HG02623 (cell line): ENCODE results near the gene IGF2BP2.
"Not testable (repeated sequence)": the region's sequence is repeated elsewhere in the genome, so short reads cannot be mapped to it uniquely, and the experiment has no call there.

ENCODE experiments used
- ATAC-seq: cut with Tn5 transposase; IDR thresholded peaks from one replicate; pipeline ENCODE4 v1.9.1; 2021; ENCODE audit warnings: moderate library complexity; ENCODE audit not compliant: unreplicated experiment

Gene IGF2BP2

DNA sequence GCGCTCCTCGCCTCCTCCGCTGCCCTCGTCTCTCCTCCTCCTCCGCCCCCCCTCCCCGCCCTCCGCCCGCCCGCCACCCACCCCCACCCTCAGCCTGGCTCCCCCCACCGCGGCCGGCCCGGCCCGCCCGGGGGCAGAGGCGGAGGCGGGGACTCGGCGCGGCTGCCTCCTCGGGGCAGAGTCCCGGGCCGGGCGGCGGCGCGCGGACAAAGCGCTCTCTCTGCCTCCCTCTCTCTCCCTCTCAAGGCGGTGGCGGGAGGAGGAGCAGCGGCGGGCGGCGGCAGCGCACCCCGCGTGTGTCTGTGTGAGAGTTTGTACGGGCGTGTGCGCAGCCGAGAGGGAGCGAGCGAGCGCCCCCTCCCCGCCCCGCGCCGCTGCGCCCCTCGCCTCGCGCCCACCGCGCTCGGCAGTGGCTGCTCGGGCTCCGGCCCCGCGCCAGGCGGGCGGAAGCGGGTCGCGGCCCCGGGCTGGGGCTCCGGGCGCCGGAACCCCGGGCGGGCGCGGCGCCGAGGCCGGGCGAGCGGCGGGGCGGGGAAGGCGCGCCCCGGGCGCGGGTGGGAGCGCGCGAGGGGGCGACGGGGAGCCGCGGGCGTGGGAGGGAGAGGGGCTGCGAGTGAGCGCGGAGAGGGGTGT is at the start of gene IGF2BP2:
IGF2BP2 (minus strand) TSS at position 37 of the 633 bp plus-strand sequence. CDS start 82 bp downstream, outside the sequence.
- peak; percentile 62 for ATAC-seq

DNA sequence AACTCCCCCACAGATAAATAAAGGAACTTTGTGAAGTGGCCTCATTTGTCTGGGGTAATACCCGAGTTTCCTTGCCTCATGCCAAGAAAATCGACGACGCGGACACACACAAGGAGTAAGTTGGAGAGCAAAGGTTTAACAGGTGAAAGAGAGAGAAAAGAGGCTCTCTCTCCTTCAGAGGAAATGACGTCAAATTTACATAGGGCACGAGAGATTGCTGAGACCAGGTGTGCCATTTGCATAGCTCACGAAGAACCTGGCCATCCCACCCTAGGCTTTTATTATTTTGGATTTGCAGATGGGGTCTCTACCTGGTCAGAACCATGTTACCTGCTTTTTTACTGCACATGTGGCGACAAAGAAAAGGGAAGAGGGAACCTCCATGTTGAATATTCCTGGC is 49.3 kb upstream of the IGF2BP2 start:
- ATAC-seq: no peak

DNA sequence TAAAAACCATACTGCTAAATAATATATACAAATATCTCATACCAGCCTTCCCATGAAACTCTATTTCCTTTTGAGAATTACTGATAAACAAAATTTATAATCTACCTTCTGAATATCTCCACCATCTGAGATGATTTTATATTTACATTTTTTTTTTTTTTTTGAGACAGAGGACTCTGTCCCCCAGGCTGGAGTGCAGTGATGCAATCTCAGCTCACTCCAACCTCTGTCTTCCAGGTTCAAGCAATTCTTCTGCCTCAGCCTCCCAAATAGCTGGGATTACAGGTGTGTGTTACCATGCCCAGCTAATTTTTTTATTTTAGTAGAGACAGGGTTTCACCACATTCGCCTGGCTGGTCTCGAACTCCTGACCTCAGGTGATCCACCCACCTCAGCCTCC is 42.8 kb upstream of the IGF2BP2 start:
- ATAC-seq: no peak

DNA sequence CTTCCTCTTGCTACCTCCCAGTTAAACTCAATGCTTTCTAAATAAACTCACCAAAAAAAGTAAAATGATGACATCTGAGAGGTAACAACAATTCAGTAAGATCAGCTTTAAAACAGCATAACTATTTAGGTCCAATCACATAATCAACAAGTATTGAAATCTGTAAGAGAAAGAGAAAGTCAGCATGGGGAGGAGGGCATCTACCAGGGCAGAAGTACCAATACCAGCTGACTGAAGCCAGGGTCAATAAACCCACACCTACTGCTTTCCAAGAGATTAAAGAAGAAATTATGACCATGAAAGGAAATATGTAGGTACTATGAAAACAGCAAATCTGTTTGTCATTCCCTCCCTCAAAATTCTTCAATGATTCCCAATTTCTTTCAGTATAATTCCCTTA is 42.2 kb upstream of the IGF2BP2 start:
- no peak for ATAC-seq

DNA sequence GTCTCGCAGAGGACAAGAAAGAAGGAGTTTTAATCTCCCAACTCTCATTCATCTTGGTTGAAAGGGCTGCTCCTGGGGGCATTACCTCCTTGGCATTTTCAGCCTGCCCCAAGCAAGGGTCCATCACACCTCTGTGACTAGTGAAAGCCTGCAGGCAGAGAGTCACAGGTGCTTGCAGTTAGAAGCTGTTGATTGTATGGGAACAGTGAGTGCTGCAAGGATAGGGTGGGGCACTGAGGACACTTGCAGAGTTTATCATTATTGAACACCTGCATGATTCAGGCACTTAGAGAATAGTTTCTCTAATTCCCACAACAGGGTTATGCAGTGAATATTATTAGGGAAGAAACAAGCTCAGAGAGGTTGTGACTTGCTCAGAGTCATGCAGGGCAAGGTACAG is 41.7 kb upstream of the IGF2BP2 start:
- ATAC-seq: no peak

DNA sequence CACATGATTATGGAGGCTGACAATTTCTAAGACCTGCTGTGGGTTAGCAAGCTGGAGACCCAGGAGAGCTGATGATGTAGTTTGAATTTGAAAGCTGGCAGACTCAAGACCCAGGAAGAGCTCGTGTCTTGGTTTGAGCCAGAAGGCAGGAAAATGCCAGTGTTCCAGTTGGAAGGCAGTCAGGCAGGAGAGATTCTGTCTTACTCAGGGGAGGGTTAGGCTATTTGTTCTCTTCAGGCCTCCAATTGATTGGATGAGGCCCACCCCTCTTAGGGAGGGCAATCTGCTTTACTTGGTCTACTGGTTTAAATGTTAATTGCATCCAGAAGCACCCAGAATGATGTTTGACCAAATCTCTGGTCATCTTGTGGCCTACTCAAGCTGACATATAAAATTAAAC is 40.4 kb upstream of the IGF2BP2 start:
- ATAC-seq: no peak

DNA sequence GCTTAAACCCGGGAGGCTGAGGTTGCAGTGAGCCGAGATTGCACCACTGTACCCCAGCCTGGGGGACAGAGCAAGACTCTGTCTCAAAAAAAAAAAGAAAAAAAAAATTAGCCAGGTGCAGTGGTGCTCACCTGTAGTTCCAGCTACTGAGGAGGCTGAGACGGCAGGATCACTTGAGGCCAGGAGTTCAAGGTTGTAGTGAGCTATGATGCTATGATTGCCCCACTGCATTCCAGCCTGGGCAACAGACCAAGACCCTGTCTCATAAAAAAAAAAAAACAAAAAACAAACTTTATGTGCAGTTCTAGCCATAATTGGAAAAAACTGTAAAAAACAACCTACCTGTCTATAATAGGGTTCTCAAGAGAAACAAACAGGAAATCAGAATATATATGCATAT is 39.9 kb upstream of the IGF2BP2 start:
- ATAC-seq: no peak

DNA sequence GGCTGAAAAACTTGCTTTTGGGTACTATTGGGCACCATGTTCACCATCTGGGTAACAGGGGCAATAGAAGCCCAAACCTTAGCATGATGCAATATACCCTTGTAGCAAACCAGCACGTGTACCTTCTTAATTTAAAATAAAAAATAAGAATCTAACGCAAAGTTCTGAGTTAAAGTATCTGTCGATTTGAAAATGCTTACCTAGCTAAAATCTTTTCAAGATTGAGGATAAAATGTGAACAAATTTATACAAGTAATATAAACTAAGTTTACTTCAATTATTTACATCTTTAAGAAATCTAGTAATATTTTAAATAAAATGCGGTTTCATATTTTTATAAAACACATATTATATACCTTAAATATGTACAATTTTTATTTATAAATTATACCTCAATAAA is 38.1 kb upstream of the IGF2BP2 start:
- ATAC-seq: no peak

DNA sequence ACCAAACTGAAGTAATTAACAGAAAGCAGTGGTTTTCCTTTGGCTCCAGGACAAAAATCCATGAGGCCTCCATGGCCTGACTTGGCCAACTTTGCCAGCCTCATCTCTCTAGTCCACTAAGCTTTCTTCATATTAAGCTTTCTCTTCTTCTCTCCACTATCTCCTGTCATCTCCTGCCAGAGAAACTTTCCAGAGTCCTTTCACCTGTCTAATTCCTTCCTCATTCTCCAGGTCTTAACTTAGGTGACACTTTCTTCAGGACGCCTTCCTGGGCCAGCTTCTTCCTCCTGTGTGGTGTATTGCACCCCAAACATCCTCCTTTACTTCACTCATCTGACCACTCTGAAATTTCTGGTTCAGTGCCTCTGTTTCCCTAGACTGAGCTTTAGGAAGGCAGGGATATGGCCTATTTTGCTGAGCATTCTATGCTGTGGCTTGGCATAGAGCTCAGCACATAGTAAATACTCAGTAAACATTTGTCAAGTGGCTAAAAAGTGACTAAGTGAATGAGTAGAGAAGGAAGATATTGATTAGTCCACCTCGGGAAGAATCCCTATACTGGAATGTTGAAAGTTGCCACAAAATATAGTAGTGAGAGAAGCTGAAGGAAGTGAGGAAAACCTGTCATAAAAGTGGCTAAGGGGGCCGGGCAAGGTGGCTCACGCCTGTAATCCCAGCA is 34.6 kb upstream of the IGF2BP2 start:
- ATAC-seq: no peak

DNA sequence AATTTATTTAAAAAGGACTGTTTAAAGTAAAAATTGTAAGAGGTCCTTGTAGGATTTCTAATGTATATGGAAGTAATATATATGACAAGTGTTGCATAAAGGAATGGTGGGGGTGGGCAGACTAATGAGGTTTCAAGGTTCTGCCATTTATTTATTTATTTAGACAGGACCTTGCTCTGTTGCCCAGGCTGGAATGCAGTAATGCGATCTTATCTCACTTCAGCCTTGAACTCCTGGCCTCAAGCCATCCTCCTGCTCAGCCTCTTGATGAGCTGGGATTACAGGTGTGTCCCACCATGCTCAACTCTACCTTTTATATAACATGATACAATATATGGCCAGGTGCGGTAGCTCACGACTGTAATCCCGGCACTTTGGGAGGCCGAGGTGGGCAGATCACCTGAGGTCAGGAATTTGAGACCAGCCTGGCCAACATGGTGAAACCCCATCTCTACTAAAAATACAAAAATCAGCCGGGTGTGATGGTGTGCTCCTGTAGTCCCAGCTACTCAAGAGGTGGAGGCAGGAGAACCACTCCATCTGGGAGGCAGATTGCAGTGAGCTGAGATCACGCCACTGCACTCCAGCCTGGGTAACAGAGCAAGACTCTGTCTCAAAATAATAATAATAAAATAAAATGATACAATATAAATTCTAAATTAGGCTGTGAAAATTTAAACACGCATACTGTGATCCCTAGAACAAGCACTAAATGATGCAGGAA is 33.8 kb upstream of the IGF2BP2 start:
- no peak for ATAC-seq

DNA sequence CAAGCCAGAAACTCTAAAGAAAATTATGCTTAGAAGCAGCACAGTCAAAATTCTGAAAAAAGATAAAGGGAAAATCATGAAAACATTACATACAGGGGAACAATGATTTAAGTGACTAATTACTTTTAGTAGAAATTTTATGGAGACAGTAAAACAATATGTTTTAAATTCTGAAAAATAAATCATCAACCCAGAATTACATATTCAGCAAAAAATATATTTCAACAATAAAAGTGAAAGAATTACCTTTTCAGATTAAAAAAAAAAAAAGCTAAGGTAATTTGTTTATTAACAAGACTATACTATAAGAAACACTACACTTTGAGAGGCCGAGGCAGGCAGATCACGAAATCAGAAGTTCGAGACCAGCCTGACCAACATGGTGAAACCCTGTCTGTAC is 32.4 kb upstream of the IGF2BP2 start:
- no peak for ATAC-seq

DNA sequence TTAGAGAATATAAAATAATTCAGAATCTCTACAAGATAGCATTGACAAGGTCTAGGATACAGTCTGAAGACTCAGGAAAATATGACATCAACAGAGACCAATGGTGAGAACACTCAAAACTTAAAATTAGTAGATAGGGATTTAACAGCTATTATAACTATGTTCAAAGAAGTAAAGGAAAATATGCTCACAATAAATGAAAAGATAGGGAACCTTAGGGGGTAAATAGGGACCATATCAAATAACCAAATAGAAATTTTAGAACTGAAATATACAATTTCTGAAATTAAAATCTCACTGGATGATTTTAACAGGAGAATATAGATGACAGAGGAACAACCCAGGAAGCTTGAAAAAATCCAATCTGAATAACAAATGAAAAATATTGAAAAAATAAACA is 31.8 kb upstream of the IGF2BP2 start:
- ATAC-seq: no peak

DNA sequence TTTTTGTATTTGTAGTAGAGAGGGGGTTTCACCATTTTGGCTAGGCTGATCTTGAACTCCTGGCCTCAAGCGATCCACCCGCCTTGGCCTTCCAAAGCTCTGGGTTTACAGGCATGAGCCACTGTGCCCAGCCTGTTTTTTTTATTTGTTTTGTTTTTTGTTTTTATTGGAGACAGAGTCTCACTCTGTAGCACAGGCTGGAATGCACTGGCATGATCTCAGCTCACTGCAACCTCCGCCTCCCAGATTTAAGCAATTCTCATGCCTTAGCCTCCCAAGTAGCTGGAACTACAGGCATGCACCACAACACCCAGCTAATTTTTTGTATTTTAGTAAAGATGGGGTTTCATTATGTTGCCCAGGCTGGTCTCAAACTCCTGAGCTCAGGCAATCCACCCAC is 28.9 kb upstream of the IGF2BP2 start:
- not testable (repeated sequence) for ATAC-seq

DNA sequence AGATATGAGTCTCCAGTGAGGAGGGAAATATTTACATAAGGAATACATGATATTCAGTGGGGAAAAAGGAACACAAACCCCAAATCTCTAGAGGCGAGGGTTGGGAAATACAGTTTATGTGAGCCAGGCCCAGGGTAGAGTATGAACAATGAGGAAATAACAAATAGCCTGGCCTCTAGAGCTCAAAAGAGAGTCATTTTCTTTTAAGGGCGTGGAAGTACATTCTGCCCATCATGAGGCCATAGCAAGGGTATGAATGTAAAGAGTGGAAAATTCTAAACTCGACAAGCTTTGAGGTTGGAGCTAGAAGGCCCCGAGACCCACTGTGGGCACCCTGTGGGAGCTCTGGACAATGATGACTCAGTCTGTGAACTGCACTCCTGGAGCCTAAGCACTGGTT is 27.8 kb upstream of the IGF2BP2 start:
- ATAC-seq: no peak

DNA sequence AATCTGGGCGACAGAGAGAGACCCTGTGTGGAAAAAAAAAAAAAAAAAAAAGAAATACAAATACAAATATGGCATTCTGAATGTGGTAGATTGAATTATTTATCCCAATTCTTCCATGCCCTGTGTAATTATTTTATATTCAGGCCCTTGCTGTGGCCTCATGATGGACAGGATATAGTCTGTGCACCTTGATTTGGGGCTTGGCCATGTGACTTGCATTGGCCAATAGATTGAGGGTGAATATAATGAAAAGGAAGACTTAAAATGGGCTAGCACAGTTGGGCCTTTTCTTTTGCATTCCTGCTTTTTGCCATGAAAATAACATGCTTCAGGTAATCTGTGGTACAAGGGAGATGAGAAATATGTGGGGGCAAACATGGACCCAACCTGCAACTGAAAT is 27.1 kb upstream of the IGF2BP2 start:
- no peak for ATAC-seq

DNA sequence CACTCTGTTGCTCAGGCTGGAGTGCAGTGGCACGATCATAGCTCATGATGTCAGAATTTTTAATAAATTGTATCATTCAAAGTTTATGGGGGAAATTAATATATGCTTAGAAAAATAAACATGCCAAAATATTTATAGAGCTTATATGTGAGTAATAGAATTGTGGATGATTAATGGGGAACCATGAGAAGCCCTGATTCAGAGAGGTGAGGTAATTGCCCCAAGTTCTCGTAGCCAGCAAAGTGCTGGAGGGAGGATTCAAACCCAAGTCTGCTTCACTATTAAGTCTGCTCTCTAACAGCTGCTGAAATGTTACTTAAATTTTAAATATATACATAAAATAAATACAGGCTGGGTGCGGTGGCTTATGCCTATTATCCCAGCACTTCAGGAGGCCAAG is 26.2 kb upstream of the IGF2BP2 start:
- ATAC-seq: no peak

DNA sequence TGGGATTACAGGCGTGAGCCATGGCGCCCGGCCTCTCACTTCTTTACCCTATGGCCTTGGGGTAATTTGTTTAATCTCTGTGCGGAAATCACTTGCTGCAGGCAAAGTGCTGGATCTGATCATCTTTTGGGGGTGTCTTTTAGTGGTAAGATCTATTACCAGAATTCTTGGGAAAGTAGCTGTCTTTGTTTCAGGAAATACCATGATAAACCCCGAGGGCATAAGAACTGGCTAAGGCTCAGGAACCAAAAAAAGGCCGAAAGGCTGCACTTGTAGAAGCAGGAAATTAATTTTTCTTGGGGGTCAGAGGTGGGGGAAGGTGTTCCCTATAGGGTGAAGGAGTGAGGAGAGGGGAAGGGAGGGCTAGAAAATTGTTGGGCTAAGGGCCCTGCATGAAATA is 22.7 kb upstream of the IGF2BP2 start:
- ATAC-seq: no peak

DNA sequence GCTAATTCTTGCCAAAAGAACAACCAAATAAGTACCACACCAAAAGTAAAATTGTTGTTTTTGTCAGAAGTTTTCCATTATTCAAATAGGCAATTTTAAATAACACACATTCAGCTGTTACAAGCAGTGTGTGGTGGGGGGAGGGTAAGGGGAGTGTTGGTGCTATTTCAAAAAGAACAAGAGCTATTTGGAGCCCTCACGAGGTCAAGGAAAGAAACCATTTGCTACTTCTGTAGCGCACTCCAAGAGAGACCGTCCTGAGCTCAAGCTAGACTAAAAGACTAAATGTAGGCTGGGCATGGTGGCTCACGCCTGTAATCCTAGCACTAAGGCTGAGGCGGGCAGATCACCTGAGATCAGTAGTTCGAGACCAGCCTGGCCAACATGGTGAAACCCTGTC is 21.2 kb upstream of the IGF2BP2 start:
- ATAC-seq: no peak

DNA sequence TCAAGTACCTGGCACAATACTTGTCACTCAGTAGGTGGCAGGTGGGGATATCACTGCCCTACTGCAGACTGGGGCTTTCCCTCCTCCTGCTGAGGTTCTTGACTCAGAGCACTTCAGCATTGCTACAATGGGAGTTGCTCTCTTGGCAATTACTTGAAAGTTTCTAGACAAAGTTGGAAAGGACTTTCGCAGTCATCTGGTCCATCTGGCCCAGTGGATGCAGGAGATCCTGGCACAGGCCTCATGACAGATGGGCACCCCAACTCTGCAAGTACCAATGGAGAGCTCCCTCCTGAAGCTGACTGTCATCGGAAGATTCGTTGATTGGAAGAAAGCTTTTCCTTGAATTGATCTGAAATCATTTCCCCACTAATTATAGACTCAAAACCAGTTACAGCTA is 19.2 kb upstream of the IGF2BP2 start:
- ATAC-seq: no peak

DNA sequence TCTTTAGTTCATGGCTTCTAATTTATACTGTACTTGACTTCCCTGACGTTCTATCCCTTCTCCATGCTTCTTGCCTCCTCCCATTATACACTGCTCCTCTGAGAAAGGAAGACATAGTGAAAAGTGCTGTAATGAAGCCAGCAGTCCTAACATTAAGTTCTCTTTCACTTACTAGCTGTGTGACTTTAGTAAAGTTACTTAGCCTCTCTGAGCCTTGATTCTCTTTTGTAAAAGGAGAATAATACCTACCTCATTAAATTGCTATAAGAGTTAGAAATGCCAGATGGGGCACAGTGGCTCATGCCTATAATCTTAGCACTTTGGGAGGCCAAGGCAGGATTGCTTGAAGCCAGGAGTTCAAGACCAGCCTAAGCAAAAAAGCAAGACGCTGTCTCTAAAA is 18.8 kb upstream of the IGF2BP2 start:
- no peak for ATAC-seq

DNA sequence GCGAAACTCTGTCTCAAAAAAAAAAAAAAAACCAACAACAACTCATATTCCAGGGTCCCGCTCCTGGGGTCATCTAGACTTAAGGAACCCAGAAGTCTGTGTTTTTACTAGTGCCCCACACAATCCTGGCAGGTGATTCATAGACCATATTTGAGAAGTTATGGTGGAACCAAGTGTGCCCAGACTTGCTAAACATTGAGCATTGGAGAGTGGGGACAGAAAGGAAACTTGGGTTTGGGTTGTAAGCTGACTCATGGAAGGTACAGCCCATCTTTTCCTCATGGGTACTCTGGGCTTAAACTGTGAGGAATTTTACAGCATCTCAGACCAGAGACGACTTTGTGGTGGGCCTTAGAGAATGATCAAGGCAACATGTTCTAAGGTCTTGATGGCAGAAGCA is 18.3 kb upstream of the IGF2BP2 start:
- no peak for ATAC-seq

DNA sequence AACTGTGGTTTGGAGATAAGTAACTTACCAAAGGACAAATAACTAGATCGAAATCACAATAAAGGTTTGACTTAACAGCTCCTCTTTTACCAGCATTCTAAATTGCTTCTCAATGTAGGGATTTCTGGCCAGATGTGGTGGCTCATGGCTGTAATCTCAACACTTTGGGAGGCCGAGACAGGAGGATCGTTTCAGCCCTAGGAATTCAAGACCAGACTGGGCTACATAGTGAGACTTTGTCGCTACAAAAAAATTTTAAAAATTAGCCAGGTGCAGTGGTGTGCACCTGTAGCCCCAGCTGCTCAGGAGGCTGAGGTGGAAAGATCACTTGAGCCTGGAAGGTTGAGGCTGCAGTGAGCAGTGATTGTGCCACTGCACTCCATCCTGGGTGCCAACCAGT is 17.4 kb upstream of the IGF2BP2 start:
- no peak for ATAC-seq
